HUDEP-2 (cell line): Measurements from ENCODE around the gene H3-3A.
A peak's percentile ranks its signal among the peaks of the same experiment; 100 is the strongest.

Experiments used
- DNase-seq, 76 experiments: peaks; one replicate each; lab custom pipeline; 2025; ENCODE audit not compliant: unreplicated experiment in 76 of 76; lab: John Stamatoyannopoulos, UW

H3-3A gene

DNA sequence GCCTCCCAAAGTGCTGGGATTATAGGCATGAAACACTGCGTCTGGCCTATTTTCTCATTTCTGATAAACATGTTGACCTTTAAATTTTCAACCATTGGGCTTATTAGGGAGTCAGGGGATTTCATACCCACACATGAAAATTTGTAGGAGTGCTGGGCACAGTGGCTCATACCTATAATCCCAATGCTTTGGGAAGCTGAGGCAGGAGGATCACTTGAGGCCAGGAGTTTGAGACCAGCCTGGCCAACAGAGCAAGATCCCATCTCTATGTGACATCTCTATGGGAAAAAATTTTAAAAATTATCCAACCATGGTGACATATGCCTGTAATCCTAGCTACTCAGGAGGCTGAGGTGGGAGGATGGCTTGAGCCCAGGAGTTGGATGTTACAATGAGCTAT is 10.5 kb upstream of the H3-3A start:
- DNase-seq, result no peak

DNA sequence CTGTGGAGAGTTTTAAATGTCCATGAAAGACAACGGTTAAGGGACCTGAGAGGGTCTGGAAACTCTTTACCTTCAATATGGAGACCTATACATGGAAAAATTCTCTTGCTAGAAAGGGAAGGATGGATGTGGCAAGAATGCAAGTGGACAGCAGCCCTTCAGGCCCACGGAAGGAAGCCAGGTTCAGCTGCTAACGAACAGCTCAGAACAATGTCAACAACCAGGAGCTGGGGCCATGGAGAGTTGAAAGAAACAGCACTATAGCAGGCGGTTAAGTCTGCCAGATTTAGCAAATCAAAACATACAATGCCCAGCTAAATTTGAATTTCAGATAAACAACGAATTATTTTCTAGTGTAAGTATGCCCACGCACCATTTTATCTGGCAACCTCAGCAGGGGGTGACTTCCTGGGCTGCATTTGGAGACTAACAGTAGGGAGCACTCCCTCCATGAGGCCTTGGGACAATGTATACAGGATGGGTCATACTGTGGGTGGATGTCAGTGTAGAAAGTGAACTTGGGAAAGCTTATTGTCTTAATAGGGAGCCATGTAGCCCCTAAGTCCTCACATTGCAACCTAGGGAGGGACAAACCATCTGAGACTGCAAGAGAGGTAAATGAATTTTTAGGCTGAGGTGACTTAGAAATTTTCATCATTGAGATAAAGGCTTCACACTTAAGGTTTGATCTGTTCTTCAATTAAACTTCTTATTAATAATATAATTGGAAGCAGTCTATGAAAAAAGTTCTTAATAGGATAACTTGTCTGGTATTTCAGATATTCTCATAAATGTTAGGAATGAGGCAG is 7.8 kb upstream of the H3-3A start:
- no peak for DNase-seq

DNA sequence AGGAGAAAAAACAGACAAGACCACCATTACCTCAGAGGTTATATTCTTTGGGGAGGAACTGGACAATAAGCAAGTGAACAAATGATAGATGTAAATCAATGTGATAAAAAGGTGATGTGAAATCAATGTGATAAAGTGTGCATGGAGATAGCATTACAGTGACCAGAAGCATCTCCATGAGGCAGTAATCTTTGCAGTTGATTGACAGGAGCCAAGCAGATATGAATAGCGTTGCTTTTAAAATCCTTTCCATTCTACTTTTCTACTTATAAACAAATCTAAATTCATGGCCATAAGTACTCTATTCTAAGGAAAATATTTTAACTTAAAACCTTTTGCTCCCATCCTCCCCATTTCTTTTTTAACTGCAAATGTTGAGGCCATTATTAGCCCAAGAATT is 2.8 kb upstream of the H3-3A start:
- DNase-seq, result no peak

DNA sequence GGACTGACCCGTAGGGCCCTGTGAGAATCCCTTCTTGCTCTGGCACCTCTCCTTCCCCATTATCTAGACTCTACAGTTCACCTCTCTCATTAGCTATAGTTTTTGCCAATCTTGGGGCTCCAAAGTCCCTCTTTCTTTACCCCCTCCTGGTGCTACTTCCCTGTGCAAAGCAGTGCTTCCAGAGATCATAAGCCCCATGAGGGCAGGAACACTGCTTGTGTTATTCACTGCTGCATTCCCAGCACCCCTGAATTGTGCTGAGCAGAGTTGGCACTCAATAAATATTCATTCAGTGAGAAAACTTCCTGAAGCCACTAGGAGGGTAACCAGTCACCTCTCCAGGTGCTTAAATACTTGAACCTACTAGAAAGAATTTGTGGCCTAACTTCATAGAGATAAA is 2.1 kb upstream of the H3-3A start:
- DNase-seq, result no peak

DNA sequence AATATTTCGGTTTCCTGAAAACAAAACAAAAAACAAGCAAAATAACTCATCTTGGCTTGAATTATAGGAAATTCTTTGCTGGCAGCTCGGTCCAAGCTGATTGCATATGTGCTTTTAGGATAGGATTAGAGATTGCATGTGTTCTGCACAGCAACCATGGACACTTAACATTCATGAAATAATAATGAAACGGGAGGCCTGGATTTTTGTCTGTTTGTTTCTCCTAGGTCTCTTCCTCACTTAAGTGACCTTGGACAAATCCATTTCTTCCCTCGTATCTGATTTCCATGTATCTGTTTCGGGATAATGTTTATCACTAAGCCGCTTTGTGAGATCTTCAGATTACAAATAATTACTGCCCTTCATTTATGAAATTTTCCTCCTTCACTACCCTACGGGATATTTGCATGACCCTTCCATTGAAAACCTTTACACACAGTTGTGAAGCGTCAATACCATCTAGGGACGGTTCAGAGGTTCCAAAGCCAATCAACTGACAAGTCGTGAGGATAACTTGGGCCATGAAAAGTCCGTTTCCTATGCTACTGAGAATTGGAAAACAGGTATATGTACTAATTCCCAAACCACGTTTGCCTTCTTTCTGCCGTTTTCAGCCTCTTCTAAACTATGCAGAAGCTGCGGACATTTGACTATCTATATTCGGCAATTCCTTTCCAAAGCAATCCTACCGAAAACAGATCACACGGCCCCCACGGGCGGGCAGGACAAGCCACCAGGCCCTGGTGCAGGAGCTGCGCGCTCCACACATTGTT is 1.3 kb upstream of the H3-3A start:
- peak in 2 of 76 experiments; percentile 51 to 53 for DNase-seq

DNA sequence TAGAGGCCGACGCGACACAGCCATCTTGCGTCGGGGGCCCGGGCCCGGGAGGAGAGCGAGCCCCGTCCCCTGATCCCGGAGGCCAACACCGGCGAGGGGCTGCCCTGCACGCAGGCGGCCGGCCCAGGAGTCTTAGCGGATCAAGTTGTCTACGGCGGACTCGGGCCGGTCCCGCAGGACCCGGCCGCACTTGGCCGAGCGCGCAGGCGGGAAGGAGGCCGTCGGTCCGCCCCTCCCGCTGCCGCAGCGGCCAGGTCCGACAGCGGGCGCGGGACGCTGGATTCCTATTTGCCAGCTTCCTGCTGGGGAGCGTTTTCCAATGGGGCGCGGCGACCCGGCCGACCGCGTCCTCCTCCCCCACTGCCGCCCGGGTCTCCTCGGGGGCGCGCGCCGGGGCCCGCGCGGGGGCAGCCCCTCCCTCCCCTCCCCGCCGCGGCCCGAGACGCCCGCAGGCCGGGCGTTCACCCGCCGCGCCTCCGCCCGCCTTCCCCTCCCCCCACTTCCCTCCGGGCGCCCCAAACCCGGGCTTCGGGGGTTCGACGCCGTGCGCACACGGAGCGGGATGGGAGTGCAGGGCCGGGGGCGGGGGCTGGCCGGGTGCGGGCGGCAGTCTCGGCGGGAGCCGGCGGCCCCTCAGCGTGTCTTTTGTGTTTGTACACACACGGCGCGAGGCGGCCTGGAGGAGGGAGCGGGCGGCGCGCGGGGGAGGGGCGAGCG is 517 bp upstream of the H3-3A start:
- DNase-seq, result peak in 63 of 76 experiments; percentile 18 to 83 (median 67)

DNA sequence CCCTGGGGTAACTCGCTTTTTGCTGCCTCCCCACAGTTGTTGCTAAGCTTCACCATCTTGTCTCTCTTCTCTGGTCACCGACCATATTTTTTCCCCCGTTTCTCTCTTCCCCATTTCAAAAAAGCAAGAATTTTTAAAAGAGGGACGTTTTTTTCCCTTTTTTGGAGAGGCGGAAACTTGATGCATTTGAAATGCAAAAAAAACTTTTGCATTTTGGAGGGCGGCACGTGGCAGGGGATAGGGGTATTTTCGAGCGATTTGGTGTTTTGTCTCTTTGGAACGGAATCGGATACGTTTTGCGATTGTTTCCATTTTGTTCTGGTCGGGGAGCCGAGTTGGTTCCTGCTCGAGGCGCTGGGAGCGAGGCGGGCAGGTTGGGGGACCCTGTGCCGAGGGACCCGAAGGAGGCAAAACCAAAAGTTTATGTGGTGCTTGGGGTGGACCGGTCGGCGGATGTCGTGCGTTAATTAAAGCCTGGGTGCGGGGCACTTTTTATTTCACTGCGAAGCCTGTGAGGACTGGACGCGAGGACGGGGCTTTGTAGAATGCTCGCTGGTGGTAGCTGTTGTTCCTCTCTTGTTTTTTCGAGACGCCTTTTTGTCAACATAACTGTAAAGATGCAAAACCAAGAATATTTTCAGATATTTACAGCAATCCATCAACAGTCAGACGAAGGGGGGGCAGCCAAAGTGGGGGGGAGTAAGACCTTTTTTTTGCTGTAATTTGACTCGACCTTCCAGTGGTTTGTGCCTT is 884 bp downstream of the H3-3A start:
- DNase-seq, result peak in 21 of 76 experiments; percentile 5 to 59 (median 24)

DNA sequence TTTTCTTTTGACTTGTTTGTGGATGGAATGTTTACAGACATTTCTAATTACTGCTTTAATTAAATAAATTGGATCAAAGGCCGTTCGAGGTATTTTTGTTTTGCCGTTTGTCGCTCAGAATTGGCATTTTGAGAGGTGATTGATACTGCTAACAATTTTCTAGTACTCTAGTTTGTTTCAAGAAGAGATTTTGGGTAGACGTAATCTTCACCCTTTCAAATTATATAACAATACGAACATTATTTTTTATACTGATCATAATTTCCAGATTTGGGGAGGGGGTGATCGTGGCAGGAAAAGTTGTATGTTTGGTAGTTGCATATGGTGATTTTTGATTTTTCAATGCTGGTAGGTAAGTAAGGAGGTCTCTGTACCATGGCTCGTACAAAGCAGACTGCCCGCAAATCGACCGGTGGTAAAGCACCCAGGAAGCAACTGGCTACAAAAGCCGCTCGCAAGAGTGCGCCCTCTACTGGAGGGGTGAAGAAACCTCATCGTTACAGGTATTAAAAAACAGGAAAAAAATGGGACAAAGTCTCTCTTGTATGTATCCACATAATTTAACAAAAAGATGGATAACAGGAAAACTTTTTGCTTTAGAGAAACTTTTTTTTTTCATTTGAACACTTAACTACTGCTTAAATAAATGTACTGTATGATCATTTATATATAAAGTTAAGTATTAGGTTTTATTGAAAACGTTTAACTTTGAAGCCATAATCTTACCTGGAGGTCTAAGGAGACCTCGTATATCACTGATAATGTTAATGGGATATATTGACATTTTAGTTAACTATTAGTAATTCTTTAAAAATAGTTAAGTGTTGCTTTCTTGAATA is 1.7 kb downstream of the H3-3A start:
- DNase-seq, result peak in 22 of 76 experiments; percentile 3 to 54 (median 18)

DNA sequence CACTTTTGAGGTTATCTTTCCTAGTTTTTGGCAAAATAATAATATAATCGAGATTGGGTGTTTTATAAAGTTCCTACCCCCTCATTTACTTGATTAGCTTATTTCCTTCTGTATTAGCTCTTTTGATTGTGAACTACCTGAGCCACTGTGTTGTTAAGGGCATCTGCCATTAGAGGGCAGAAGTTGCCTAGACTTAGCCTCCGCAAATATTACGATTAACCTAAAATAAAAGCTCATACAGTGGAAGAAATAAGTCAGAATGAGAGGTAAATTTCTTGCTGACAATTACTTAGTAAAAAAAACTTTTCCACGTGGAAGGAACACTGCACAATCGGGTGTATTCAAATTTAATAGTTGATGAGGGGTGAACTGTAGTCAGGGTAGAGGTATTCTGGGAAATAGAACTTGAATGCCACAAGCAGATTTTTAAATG is 2.3 kb downstream of the H3-3A start:
- peak in 25 of 76 experiments; percentile 6 to 59 (median 27) for DNase-seq

DNA sequence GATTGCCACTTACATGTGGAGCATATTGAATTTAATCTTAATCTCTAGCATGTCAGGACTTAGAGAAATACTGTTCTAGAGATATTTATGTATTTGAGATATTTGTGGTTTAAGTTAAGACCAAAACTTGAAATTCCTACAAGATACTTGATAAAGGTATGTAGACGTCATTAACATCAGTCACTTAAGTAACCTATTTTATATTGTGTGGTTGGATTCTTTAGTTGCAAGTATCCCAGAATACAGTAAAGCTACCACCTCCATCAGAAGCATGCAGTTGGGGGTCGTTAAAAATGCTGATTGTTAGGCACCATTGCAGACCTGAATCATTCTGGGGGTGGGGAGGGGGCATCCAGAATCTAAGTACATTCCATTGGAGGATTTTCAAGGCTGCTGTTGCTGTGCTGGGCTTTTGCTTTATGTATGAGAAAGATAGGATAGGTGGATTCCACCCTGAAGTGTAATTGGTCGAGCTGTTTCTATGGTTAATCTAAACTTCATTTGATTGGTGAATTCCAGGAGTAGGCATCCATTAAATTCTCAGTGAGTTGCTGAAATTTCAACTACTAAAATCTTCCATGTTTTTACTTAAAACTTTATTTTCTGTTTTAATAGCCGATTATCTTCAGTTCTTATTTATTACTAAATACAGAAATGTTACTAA is 4.0 kb downstream of the H3-3A start:
- peak in 2 of 76 experiments; percentile 4 to 12 for DNase-seq

DNA sequence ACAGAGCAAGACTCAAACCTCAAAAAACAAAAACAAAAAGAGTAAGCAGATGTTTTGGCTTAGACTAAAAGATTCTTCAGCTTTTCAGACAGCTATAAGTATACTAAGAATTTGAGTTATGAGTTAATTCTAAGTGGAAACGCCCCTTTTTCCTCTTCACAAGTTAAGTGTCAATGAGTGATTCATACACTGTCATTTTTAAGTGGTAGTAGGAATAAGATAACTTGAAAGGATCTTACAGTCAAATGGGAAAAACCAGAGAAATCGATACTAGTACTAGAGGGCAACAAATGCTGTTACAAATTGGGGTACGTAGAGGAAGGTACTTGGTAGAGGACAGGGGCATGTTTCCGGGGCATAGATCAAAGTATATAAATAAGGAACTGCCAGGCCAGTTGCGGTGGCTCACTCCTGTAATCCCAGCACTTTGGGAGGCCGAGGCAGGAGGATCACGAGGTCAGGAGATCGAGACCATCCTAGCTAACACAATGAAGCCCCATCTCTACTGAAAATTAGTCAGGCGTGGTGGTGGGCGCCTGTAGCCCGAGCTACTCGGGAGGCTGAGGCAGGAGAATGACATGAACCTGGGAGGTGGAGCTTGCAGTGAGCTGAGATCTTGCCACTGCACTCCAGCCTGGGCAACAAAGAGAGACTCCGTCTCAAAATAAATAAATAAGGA is 7.4 kb downstream of the H3-3A start:
- no peak for DNase-seq

DNA sequence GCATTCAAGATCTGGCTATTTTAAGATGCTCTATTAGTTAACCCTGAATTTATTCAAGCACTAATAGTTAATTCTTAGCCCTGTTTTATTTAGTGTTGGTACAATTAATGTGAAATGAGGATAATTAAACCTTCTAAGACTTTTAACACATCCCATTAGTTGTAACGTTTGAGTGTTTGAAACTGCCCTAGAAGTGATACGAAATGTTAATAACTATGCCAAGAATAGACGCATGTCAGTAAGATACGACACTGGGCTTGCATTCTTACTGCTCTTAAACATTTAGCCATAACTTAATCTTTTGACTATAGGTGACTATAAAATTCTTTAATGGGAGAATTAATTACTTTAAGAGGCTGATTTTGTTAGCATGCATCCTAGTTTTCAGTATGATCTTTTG is 9.8 kb downstream of the H3-3A start:
- no peak for DNase-seq

DNA sequence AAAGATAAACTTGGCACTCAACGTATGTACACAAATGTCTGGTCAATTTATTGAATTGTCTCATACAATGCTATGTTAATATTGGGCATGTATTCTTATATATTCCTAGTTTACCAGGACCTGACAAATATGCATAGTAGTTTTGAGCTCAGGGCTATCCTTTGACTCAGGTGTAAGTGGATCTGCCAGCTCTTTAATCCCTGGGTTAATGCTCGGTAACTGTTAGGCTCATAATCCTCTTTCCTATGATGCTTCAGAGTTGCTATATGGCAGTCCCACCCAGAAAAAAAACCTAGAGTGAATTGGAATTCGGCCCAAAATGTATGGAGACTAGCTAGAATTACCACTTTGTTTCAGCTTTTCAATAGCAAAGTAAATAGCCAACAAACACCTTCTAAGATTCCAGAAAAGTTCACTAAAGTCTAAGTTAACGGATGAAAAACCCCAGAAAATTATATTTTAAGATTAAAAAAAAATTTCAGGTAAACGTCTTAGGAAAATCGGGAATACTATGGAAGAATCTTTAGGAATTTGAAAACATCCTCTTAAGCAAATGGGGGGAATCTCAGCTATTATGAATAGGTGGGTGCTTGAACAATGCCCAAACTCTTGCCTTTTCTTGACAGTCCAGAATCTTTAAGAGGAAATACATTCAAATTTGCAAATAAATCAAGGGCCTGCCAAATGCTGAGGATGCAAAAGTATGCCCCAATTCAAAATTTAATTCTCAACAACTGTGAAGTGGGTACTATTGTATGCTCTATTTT is 10.9 kb downstream of the H3-3A start:
- DNase-seq, result no peak

DNA sequence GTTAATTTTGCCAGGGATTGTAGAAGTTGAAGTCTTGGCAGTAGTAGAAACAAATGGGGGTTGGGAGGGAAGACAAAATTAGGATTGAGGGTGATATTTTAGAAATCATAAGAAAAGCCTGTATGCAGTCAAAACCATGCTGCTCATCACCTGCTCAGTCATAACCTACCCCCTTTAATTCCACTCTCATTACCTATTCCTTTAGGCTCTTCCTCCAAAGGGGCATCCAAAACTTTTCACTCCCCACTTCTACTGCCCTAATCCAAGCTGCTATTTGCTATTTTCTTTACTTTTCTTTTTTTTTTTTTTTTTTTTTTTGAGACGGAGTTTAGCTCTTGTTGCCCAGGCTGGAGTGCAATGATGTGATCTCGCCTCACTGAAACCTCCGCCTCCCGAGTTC is 11.5 kb downstream of the H3-3A start:
- DNase-seq, result no peak

DNA sequence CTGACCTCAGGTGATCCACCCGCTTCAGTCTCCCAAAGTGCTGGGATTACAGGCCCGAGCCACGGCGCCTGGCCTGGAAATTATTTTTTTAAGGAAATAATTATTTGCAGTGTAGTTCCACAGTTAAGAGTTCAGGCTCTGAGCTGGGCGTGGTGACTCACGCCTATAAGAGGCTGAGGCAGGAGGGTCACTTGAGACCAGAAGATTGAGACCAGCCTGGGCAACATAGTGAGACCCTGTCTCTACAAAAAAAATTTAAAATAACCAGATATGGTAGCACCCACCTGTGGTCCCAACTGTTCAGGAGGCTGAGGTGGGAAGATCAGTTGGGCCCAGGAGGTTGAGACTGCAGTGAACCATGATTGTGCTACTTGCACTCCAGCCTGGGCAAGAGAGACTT is 13.9 kb downstream of the H3-3A start:
- no peak for DNase-seq

DNA sequence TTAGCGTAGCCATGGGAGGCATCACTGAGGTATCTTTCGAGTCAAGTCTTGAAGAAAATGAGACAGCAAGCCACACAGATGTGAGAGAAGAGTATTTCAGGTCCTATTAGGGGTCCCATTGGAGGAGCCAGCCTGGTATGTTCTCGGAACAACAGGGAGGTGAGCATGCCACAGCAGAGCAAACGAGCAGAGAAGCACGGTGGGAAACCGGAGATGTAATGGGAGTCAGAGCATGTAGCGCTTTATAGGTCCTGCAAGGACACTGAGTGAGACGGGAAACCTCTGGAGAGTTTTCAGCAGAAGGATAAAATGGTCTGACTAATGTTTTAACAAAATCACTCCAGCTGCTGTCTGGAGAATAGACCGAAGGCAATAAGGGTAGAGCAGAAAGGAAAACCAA is 15.9 kb downstream of the H3-3A start:
- DNase-seq, result no peak

DNA sequence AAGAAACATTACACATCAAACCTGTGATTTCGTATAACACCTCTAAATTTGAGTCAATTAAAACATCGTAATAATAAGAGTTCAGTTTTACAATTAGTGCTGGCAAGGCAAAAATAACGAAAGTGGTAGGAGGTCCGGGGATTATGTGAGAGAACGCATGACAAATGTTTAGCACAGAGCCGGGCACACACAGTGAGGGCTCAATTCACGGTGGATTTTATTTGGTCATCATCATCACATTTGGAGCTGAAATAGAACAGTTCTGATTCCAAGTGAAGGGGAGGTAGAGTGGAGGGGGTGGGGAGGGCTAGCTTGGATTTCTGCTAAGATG is 20.0 kb downstream of the H3-3A start:
- no peak for DNase-seq

DNA sequence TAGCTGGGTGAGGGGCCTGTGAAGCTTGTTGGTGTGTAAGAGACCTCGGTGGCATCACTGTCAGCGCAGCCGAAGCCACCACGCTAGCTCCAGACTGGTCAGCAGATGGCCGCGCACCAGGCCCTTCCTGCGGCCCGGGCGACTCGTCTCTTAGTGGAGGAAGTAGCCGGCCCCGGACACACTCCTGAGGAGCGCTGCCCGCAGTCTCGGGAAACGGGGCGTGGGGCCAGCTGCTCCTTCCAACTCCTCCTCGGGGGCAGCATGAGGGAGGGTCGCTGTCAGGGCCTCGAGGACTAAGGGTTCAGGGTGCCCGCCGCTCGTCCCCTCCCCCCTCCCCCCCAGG is 20.4 kb downstream of the H3-3A start:
- peak in 2 of 76 experiments; percentile 44 to 60 for DNase-seq
